SKM-1 treated with dmso at 0.1 percent for 144 hours (cell line): Measurements from ENCODE around the gene DHRS7C.
"Not testable (repeated sequence)": the region's sequence is repeated elsewhere in the genome, so short reads cannot be mapped to it uniquely, and the experiment has no call there.

Experiments
- DNase-seq: peaks from one replicate; lab custom pipeline; 2025; ENCODE audit not compliant: unreplicated experiment; lab: John Stamatoyannopoulos, UW

DHRS7C gene

GRCh38 chr17:9810100-9810949, 18.9 kb upstream of the DHRS7C start:
- DNase-seq, result no peak

- no peak for DNase-seq
These were observed 18.0 kb upstream of the DHRS7C start for GRCh38 chr17:9809409-9809808.

GRCh38 chr17:9806699-9807098, 15.3 kb upstream of the DHRS7C start:
- no peak for DNase-seq

GRCh38 chr17:9805769-9806168, 14.4 kb upstream of the DHRS7C start:
- DNase-seq, result no peak

GRCh38 chr17:9802697-9803096, 11.3 kb upstream of the DHRS7C start:
- DNase-seq, result no peak

GRCh38 chr17:9802294-9802693, 10.9 kb upstream of the DHRS7C start:
- DNase-seq, result no peak

GRCh38 chr17:9801505-9801904, 10.1 kb upstream of the DHRS7C start:
- DNase-seq, result no peak

- DNase-seq, result no peak
These were observed 7.3 kb upstream of the DHRS7C start for GRCh38 chr17:9798724-9799123.

- no peak for DNase-seq
These were observed 6.6 kb upstream of the DHRS7C start for GRCh38 chr17:9798008-9798407.

GRCh38 chr17:9792181-9792840, 919 bp upstream of the DHRS7C start:
- DNase-seq, result no peak

- DNase-seq, result no peak
These were observed 1.1 kb downstream of the DHRS7C start for GRCh38 chr17:9790316-9790715.

GRCh38 chr17:9788601-9789000, 2.8 kb downstream of the DHRS7C start:
- no peak for DNase-seq

- DNase-seq, result no peak
These were observed 6.8 kb downstream of the DHRS7C start for GRCh38 chr17:9784544-9784943.

- not testable (repeated sequence) for DNase-seq
These were observed 7.9 kb downstream of the DHRS7C start for GRCh38 chr17:9783465-9783864.

- DNase-seq, result no peak
These were observed 8.3 kb downstream of the DHRS7C start for GRCh38 chr17:9783050-9783449.

GRCh38 chr17:9780552-9780951, 10.8 kb downstream of the DHRS7C start:
- DNase-seq, result no peak

- no peak for DNase-seq
These were observed 14.5 kb downstream of the DHRS7C start for GRCh38 chr17:9776911-9777310.

- no peak for DNase-seq
These were observed 18.7 kb downstream of the DHRS7C start for GRCh38 chr17:9772658-9773057.

GRCh38 chr17:9771465-9771864, 19.9 kb downstream of the DHRS7C start:
- DNase-seq, result no peak

- DNase-seq, result no peak
These were observed 22.2 kb downstream of the DHRS7C start for GRCh38 chr17:9769036-9769695.

- peak; percentile 1 for DNase-seq
These were observed 22.9 kb downstream of the DHRS7C start for GRCh38 chr17:9768381-9768934.
